HepG2 (cell line): Measurements from ENCODE around the gene NDUFB3. TPM values are rescaled to one million over a fixed set of nuclear protein-coding genes. Genes with fewer than 3 reads are reported as not detected.

Experiments used
- CENPX ChIP-seq: sonication (generic); formaldehyde crosslinking; IDR thresholded peaks from 2 replicates; pipeline ENCODE4 v1.9.0; 2021; ENCODE audit warnings: mild to moderate bottlenecking, missing genetic modification reagents, moderate library complexity
- CHCHD3 ChIP-seq: sonication (generic); formaldehyde crosslinking; IDR thresholded peaks from 2 replicates; pipeline ENCODE4 v1.8.0; 2022; ENCODE audit warnings: mild to moderate bottlenecking, missing genetic modification reagents, moderate library complexity
- NR2F6 ChIP-seq, 2 experiments: IDR thresholded peaks; 2 replicates each; pipeline ENCODE4 v1.6.1; 2016; ENCODE audit warnings: antibody characterized with exemption in 1 of 2, mild to moderate bottlenecking in 1 of 2
- PRMT3 ChIP-seq: sonication (generic); formaldehyde crosslinking; IDR thresholded peaks from 2 replicates; pipeline ENCODE4 v1.8.1; 2022; ENCODE audit warnings: low read depth, mild to moderate bottlenecking, moderate library complexity, missing genetic modification reagents, borderline replicate concordance
- RCOR2 ChIP-seq: IDR thresholded peaks from 2 replicates; pipeline ENCODE4 v1.6.1; 2016; ENCODE audit warnings: missing biosample characterization, missing genetic modification reagents
- REPIN1 ChIP-seq: sonication (generic); formaldehyde crosslinking; IDR thresholded peaks from 2 replicates; pipeline ENCODE4 v1.8.0; 2022; ENCODE audit warnings: missing genetic modification reagents, low read depth, mild to moderate bottlenecking, borderline replicate concordance
- RORA ChIP-seq: sonication (generic); formaldehyde crosslinking; IDR thresholded peaks from 2 replicates; pipeline ENCODE4 v1.5.0; 2020; ENCODE audit warnings: mild to moderate bottlenecking, missing genetic modification reagents, moderate library complexity
- RXRB ChIP-seq: IDR thresholded peaks from 2 replicates; pipeline ENCODE4 v1.6.1; 2016; ENCODE audit warnings: borderline replicate concordance, missing genetic modification reagents, missing compliant biosample characterization
- SNRNP70 ChIP-seq: fragments of 200-400 bp; formaldehyde crosslinking; IDR thresholded peaks from 2 replicates; pipeline ENCODE4 v1.6.1; 2017; ENCODE audit warnings: mild to moderate bottlenecking, low read depth, low read length, moderate library complexity
- TARDBP ChIP-seq: sonication (generic); formaldehyde crosslinking; IDR thresholded peaks from 2 replicates; pipeline ENCODE4 v1.8.0; 2022; ENCODE audit warnings: mild to moderate bottlenecking, missing genetic modification reagents
- TBX3 ChIP-seq: fragments of 450-650 bp; IDR thresholded peaks from 2 replicates; pipeline ENCODE4 v1.6.1; 2017; ENCODE audit warnings: antibody characterized with exemption, mild to moderate bottlenecking, inconsistent platforms, borderline replicate concordance
- THAP11 ChIP-seq: IDR thresholded peaks from 2 replicates; pipeline ENCODE4 v1.6.1; 2016; ENCODE audit warnings: missing biosample characterization, missing genetic modification reagents
- YEATS4 ChIP-seq: sonication (generic); formaldehyde crosslinking; IDR thresholded peaks from 2 replicates; pipeline ENCODE4 v1.4.0; 2020; ENCODE audit warnings: missing genetic modification reagents, borderline replicate concordance
- ZEB1 ChIP-seq: IDR thresholded peaks from 2 replicates; pipeline ENCODE4 v1.6.1; 2012; ENCODE audit warnings: mild to moderate bottlenecking, low read depth, inconsistent platforms; ENCODE audit not compliant: insufficient replicate concordance
- ZMYM4 ChIP-seq: sonication (generic); formaldehyde crosslinking; IDR thresholded peaks from 2 replicates; pipeline ENCODE4 v1.8.1; 2023; ENCODE audit warnings: mild to moderate bottlenecking, missing genetic modification reagents
- ZNF205 ChIP-seq: IDR thresholded peaks from 2 replicates; pipeline ENCODE4 v1.6.1; 2018; ENCODE audit warnings: missing biosample characterization, missing genetic modification reagents
- ZNF230 ChIP-seq: sonication (generic); formaldehyde crosslinking; IDR thresholded peaks from 2 replicates; pipeline ENCODE4 v1.4.0; 2020; ENCODE audit warnings: mild to moderate bottlenecking, missing genetic modification reagents
- ZNF296 ChIP-seq: sonication (generic); formaldehyde crosslinking; conservative IDR thresholded peaks from 2 replicates; pipeline ENCODE4 v1.5.0; 2020; ENCODE audit warnings: mild to moderate bottlenecking, missing genetic modification reagents
- ZNF331 ChIP-seq: sonication (generic); formaldehyde crosslinking; IDR thresholded peaks from 2 replicates; pipeline ENCODE4 v1.4.0; 2020; ENCODE audit warnings: missing genetic modification reagents
- ZNF343 ChIP-seq: sonication (generic); formaldehyde crosslinking; IDR thresholded peaks from 2 replicates; pipeline ENCODE4 v1.4.0; 2020; ENCODE audit warnings: mild to moderate bottlenecking, missing genetic modification reagents
- ZNF543 ChIP-seq: sonication (generic); formaldehyde crosslinking; IDR thresholded peaks from 2 replicates; pipeline ENCODE4 v1.4.0; 2020; ENCODE audit warnings: mild to moderate bottlenecking, missing genetic modification reagents
- ZNF605 ChIP-seq: sonication (generic); formaldehyde crosslinking; IDR thresholded peaks from 2 replicates; pipeline ENCODE4 v1.8.0; 2022; ENCODE audit warnings: mild to moderate bottlenecking, missing genetic modification reagents
- ZSCAN25 ChIP-seq: sonication (generic); formaldehyde crosslinking; IDR thresholded peaks from 2 replicates; pipeline ENCODE4 v1.8.0; 2022; ENCODE audit warnings: mild to moderate bottlenecking, missing genetic modification reagents
- polyA plus RNA-seq, 8 experiments: library from polyadenylated mRNA; depleted of rRNA in 3 of 8; stranded (reverse) in 7 of 8; unstranded in 1 of 8; fragments of >200 nt; fragmentation: Illumina TruSeq in 4 of 8; extraction: Trizol in 4 of 8; gene quantifications; 2 replicates each; pipeline versions ENCODE4 v1.2.1 to v1.2.3, GENCODE V29; 2011 to 2016; ENCODE audit warnings: low read depth in 4 of 8, missing spikeins in 1 of 8, mixed read lengths in 1 of 8; ENCODE audit not compliant: insufficient read depth in 1 of 8
- total RNA-seq, 5 experiments: library from RNA; depleted of rRNA; stranded (reverse); fragments of >200 nt; fragmentation: Illumina TruSeq; extraction: Trizol; gene quantifications; 2 replicates each; pipeline ENCODE4 v1.2.3, GENCODE V29; 2016; ENCODE audit warnings: low read depth in 1 of 5
- TF ChIP-seq, protein P1 (sequence below): IDR thresholded peaks from 2 replicates; pipeline ENCODE4 v1.6.1; 2016; ENCODE audit warnings: missing compliant biosample characterization, missing genetic modification reagents, borderline replicate concordance
- TF ChIP-seq, protein P2 (sequence below): sonication (generic); formaldehyde crosslinking; IDR thresholded peaks from 2 replicates; pipeline ENCODE4 v1.8.0; 2022; ENCODE audit warnings: missing genetic modification reagents, low read depth, mild to moderate bottlenecking, borderline replicate concordance
- TF ChIP-seq, protein P3 (sequence below): sonication (generic); formaldehyde crosslinking; IDR thresholded peaks from 2 replicates; pipeline ENCODE4 v1.4.0; 2020; ENCODE audit warnings: mild to moderate bottlenecking, missing genetic modification reagents
- TF ChIP-seq, protein P4 (sequence below): sonication (generic); formaldehyde crosslinking; IDR thresholded peaks from 2 replicates; pipeline ENCODE4 v1.5.1; 2020; ENCODE audit warnings: missing genetic modification reagents, mild to moderate bottlenecking, borderline replicate concordance

NDUFB3 gene
- total and polyA plus RNA-seq, 2 of the 13 experiments (the other 11 are each of a cell fraction or from before 2014, with no cell fraction given): 50.7 to 159 TPM

DNA sequence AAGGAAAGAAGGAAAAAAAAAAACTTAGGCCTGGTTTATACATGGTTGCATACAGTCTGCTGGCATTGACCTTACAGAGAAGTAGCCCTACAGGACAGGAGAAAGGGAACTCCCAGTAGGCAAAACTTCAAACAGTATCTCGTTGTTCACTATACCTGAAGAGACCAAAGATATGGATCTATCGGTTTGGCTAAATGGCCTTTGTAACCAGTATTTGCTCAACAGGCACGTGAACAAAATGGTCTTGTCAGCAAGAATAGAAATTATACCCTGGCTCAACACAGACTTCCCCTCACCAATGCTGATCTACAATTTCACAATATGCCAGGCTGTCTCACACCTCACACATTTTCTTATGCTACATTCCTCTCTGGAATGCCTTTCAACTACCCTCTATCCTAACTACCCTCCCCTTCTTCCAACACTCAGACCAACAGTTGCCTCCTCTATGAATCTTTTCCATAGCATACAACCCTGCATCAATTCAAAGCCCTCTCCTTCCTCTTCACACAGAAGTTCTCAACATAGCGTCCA is 14.0 kb upstream of the NDUFB3 start (continued):
- TF ChIP-seq ZNF343: peak; percentile 86; the same call in 1 of the 2 replicates
- peak; percentile 85 for TF ChIP-seq RXRB
- TF ChIP-seq ZEB1: peak; percentile 57
- TF ChIP-seq ZNF605 (CRISPR knock-in tag): no peak
- peak; percentile 50; the same call in 1 of the 2 replicates for TF ChIP-seq ZNF230 (CRISPR knock-in tag)
- peak; percentile 28; the same call in 1 of the 2 replicates for TF ChIP-seq ZNF543
- TF ChIP-seq PRMT3 (CRISPR knock-in tag): no peak
- peak; percentile 72 for TF ChIP-seq REPIN1 (CRISPR knock-in tag)
- 0 out of 2 replicates have a peak, but pooled peaks have one; percentile 22 for TF ChIP-seq RORA
- TF ChIP-seq ZNF296 (CRISPR knock-in tag): no peak
- TF ChIP-seq, protein P1, sequence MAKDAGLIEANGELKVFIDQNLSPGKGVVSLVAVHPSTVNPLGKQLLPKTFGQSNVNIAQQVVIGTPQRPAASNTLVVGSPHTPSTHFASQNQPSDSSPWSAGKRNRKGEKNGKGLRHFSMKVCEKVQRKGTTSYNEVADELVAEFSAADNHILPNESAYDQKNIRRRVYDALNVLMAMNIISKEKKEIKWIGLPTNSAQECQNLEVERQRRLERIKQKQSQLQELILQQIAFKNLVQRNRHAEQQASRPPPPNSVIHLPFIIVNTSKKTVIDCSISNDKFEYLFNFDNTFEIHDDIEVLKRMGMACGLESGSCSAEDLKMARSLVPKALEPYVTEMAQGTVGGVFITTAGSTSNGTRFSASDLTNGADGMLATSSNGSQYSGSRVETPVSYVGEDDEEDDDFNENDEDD (CRISPR knock-in tag): peak; percentile 50; the same call in 1 of the 2 replicates
- TF ChIP-seq NR2F6 (IDR thresholded peaks at IDR 0.05): peak; percentile 75
- TF ChIP-seq NR2F6 (CRISPR knock-in tag; IDR thresholded peaks at IDR 0.05): peak; percentile 68
- TF ChIP-seq TBX3: peak; percentile 92
- peak; percentile 45; the same call in 1 of the 2 replicates for TF ChIP-seq RCOR2 (CRISPR knock-in tag)
- TF ChIP-seq ZNF331 (CRISPR knock-in tag): peak; percentile 96
- no peak for TF ChIP-seq CENPX (CRISPR knock-in tag)
- no peak for TF ChIP-seq CHCHD3
- TF ChIP-seq, protein P2, sequence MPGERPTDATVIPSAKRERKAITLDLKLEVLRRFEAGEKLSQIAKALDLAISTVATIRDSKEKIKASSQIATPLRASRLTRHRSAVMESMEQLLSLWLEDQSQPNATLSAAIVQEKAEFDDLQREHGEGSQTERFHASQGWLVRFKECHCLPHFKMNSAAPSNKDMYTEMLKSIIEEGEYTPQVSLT (CRISPR knock-in tag): no peak
- peak; percentile 65; the same call in 1 of the 2 replicates for TF ChIP-seq THAP11 (CRISPR knock-in tag)
- no peak for TF ChIP-seq SNRNP70
- 0 out of 2 replicates have a peak, but pooled peaks have one; percentile 14 for TF ChIP-seq ZSCAN25 (CRISPR knock-in tag)
- TF ChIP-seq TARDBP: 0 out of 2 replicates have a peak, but pooled peaks have one; percentile 58
- TF ChIP-seq ZMYM4 (CRISPR knock-in tag): peak; percentile 90
- TF ChIP-seq ZNF205 (CRISPR knock-in tag): peak; percentile 60
- TF ChIP-seq, protein P3, sequence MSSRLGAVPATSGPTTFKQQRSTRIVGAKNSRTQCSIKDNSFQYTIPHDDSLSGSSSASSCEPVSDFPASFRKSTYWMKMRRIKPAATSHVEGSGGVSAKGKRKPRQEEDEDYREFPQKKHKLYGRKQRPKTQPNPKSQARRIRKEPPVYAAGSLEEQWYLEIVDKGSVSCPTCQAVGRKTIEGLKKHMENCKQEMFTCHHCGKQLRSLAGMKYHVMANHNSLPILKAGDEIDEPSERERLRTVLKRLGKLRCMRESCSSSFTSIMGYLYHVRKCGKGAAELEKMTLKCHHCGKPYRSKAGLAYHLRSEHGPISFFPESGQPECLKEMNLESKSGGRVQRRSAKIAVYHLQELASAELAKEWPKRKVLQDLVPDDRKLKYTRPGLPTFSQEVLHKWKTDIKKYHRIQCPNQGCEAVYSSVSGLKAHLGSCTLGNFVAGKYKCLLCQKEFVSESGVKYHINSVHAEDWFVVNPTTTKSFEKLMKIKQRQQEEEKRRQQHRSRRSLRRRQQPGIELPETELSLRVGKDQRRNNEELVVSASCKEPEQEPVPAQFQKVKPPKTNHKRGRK (CRISPR knock-in tag): no peak
- no peak for TF ChIP-seq YEATS4 (CRISPR knock-in tag)
- TF ChIP-seq, protein P4, sequence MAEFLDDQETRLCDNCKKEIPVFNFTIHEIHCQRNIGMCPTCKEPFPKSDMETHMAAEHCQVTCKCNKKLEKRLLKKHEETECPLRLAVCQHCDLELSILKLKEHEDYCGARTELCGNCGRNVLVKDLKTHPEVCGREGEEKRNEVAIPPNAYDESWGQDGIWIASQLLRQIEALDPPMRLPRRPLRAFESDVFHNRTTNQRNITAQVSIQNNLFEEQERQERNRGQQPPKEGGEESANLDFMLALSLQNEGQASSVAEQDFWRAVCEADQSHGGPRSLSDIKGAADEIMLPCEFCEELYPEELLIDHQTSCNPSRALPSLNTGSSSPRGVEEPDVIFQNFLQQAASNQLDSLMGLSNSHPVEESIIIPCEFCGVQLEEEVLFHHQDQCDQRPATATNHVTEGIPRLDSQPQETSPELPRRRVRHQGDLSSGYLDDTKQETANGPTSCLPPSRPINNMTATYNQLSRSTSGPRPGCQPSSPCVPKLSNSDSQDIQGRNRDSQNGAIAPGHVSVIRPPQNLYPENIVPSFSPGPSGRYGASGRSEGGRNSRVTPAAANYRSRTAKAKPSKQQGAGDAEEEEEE: no peak
